Esophagus mucosa (tissue), 1 donor: ENCODE measurements around the gene HOXA4. TPM values are rescaled to one million over a fixed set of nuclear protein-coding genes. Genes with fewer than 3 reads are reported as not detected.

ENCODE experiments used
- ATAC-seq: fragments of 200-7000 bp; cut with Tn5 transposase; one replicate; pipeline ENCODE4 v1.9.1; 2020
- total RNA-seq: library from RNA; stranded (reverse); gene quantifications from one replicate; pipeline ENCODE4 v1.2.4, GENCODE V29; 2023
- donor health status: DM: yes; HTN: yes; CAD: no.

The HOXA4 gene
- total RNA-seq, 1 donor from 2014 or later, result 5.5 TPM

DNA sequence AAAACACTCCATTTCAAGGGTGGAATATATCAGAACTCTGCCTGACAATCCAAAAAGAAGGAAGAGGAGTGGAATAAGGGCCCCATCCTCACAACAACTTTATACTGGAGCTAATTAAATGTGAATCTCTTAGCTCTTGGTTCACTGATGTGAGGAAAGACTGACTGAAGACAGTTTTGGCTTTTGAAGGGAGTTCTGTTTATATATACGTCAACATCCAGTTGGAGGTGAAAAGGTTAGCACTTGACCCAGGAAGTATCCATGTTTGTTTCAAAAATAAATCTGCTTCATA, 37.8 kb downstream of the HOXA4 start:
- no peak for ATAC-seq

DNA sequence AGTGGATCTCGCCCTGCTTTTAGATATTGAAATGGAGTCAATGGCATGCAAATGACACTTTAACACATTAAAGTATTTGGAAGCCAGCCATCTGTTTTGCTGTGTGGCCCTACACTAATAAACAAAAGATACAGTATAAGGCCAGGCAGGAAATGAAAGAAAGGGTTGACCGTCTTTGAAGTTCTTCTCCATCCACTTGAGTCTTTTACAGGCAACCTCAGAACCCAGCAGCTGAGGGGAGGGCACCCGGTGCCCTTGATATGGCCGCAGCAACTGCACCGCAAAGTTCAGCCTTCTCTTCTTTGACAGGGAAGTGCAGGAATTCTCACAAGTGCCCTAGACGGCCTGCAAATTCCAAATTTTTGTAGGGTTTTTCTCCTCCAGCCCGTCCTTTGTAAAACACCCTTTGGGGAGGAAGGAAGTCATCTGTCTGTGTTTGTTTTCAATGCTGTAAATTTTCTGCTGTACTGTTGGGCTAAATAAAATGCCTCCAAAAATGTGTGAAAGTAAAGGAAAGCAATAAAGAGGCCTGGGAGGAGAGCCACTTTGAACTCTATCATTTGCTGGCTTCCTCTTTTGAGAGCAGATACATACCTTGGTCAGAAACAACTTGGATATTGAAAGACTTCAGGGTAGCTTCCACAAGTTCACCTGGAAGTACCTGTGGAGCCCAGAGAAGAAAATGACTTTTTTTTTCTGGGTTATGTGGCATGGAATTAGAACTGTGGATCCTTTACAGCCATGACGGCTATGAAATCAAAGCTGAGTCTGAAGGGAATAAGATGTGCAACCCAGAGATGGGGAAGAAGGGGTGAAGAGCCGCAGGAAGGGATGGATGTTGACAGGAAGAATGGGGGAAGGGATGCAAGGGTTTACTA, 38.4 kb downstream of the HOXA4 start:
- ATAC-seq, result no peak

DNA sequence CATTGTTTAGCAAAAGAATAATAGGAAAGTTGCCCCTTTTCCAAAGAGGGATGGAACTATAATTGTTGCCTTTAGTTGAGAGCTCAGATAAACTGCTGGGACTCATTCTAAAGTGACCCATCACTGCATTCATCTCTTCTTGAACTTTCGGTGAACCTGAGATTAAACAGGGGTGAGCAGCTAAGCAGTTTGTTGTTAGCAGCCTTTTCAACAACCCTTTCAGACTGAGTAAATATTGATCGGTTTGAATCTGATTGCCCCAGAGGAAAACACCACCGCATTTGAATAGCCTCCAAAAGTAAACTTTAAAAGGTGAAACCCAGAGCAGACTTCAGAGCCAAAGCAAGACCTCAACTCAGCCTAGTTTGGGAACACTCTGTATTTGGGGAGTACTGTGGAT, 39.5 kb downstream of the HOXA4 start:
- ATAC-seq, result no peak

DNA sequence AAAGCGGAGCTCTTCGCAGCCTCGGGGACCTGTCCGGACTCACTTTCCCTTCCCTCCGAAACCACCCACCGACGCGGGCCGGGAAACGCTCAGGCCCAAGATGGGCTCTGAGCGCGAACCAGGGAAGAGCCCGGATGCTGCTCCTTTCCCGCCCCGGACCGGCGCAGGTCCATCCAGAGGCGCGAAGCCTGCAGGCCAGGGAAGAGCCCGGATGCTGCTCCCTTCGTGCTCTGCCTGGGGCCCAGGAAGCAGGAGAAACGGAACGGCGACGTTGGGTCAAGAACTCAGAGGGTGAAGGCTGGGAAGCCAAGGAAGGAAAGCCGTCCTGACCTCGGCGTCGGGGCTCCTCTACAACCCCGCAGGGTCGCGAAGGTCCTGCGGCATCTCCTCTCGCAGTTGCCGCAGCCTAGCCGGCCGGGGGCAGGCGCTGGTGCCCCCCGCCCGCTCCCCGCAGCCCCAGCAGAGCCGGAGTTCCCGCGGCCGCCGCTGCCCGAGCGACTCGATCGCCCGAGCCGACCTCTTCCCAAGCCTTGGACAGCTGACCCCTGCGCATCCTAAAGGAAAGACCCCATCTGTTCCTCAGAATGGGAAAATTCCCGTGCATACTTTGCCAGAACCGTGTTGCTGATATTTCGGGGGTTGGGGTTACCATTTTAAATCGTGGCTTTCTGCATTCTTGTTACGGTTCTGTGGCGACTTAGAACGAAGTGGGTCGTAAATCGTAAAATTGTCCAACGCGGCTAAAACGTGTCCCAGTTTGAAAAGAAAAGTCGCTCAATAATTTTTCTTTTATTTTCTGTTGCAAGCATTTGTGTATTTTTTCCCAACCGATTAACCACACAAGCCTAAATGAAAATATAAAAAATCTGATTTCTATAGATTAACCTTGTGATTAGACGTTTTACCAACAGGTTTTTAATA, 42.3 kb downstream of the HOXA4 start:
- ATAC-seq, result no peak

DNA sequence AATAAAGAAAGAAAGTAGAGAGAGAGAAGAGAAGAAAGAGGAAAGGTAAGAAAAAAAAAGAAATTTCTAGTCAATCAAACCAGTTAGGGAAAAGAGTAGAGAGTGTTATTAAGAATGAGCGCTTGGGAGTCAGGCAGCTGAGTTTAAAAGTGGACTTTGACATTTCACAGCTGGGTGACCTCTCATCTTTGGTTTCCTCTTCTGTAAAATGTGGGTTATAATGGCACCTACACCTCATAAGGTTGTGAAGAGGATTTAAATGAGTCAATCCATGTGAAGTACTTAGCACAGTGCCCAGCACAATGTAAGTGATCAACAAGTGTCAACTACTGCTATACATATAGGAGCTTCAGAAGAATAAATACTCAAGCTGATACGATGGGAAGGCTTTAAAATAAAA, 46.9 kb downstream of the HOXA4 start:
- no peak for ATAC-seq

DNA sequence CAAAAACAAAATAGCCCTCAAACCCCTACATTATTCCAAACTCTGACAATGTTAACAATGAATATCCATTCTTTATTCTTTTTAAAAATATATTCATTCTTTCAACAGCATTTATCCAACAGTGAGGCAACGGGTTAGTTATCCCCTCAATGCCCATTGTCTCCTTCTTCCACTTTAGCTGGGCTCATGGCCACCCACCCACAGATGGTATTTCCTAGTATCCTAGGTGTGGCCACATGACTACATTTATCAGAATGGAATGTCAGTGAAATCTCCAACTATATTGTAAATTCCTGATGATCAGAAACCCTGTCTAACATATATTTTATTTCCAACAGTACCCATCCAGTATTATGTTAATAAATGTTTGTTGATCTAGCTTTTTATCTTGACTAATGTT, 48.4 kb downstream of the HOXA4 start:
- no peak for ATAC-seq

DNA sequence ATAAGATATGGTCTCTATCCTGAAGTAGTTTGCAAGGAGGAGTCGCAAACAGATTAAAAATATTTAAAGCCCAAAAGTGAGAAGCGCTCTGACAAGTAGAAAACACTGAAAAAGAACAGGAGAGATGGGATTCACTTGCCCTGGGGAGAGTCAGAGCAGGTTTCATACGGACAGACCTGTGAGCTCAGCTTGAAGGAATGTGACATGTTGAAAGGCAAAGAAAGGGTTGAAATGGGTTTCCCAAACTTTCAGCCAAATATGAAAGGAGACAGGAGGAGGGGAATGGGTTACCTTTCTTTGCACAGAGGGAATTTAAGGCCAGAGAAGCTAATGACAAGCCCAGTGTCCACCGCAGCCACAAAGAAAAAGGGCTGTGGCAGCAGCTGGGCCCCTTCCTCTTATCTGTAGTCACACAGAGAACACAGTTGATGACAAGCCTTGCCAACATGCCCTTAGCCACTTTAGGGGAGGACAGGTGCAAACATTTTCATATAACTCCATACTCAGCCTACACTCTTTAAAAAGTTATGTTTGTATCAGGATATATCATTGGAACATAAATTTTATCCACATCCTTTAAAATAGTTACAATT, 49.6 kb downstream of the HOXA4 start:
- peak; percentile 41 for ATAC-seq

DNA sequence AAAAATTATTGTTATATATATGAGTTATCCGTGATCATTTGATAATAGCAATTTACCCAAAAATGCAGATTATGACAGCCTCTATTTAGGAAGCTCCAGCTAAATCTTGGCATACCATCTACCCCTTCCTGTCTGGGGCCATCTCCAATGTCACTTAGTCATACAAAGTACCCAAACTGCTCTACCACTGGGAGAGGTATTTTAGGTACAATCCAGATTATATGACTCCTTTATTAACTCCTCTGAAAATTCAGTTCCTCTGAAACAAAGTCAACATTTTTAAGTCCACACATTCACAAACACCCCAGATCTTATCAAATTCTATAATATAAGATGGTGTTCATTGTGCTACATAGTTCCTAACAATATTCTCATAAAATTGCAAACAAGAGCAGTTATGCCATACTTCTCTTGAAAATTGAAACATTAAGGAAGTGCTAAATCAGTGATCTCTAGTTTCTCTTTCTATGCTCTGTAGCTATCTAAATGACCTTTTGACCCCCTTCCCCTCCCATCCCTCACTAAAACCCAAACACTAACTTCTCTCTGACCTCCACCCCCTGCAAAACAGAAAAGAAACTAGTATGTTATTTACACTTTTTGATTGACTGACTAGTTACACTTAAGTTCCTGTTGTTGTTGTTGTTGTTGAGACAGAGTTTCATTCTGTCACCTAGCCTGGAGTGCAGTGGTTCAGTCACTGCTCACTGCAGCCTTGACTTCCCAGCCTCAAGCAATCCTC, 51.2 kb downstream of the HOXA4 start:
- no peak for ATAC-seq

DNA sequence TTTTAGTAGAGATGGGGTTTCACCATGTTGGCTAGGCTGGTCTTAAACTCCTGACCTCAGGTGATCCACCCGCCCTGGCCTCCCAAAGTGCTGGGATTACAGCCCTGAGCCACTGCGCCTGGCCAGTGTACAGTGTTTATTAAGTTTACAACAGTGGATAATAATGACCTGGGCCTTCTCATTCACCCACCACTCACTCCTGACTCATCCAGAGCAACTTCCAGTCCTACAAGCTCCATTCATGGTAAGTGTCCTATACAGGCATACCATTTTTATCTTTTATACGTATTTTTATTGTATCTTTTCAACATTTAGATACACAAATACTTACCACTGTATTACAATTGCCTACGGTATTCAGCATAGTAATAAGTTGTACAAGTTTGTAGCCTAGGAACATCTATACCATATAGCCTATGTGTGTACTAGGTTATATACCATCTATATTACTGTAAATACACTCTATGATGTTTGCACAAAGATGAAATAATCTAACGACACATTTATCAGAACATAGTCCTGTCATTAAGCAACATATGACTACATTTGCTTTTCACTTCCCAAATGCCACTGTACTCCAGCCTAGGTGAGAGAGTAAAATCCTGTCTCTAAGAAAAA, 51.8 kb downstream of the HOXA4 start:
- no peak for ATAC-seq

Other genes starting within 250 kb of the HOXA4 start
- gene HOXA1, start 34.8 kb downstream of the HOXA4 start, total RNA-seq, result 3.2 TPM
- gene HOXA2, start 28.1 kb downstream of the HOXA4 start, total RNA-seq, result 1.1 TPM
- gene HOXA5, start 12.9 kb upstream of the HOXA4 start, total RNA-seq, result 5.6 TPM
- 1.7 TPM for gene HOXA6, start 17.0 kb upstream of the HOXA4 start, total RNA-seq
- 5.4 TPM for gene HOXA3, start 21.8 kb upstream of the HOXA4 start, total RNA-seq
- gene HOXA7, start 25.9 kb upstream of the HOXA4 start, total RNA-seq, result 5.2 TPM
- gene HOXA9, start 34.8 kb upstream of the HOXA4 start, total RNA-seq, result 1.7 TPM
- gene HOXA10, start 43.6 kb upstream of the HOXA4 start, total RNA-seq, result 1.1 TPM
- gene HOXA11, start 54.5 kb upstream of the HOXA4 start, total RNA-seq, result not detected
- gene HOXA13, start 69.3 kb upstream of the HOXA4 start, total RNA-seq, result not detected
- gene EVX1, start 112.0 kb upstream of the HOXA4 start, total RNA-seq, result not detected